ENCODE data around the gene HEXA. TPM values are rescaled to one million over a fixed set of nuclear protein-coding genes. Genes with fewer than 3 reads are reported as not detected.

Gene HEXA
- polyA plus RNA-seq, 1 donor from 2014 or later, result 105 TPM

GRCh38 chr15:72315706-72316370, 60.0 kb downstream of the HEXA start:
- Histone ChIP-seq H3K27me3 (ENCODE audit: insufficient read depth, low read depth, low read length) (peaks cover 3% of the 10 kb centered on the region), H3K79me2 (replicated peaks; ENCODE audit: insufficient read depth, low read length) (peaks cover 4% of the 10 kb centered on the region), H3K36me3 (ENCODE audit: insufficient read depth, low read length) (no peaks in the 10 kb centered on the region), H3K4me2 (ENCODE audit: low read length) (no peak overlapping the region), H3K9ac (ENCODE audit: low read length) (no peak overlapping the region), H3K9me2 (ENCODE audit: insufficient read depth, low read length) (no peaks in the 10 kb centered on the region), H4K20me1 (ENCODE audit: insufficient read depth) (no peaks in the 10 kb centered on the region), H3K4me3 (ENCODE audit: low read length) (peak overlapping the region; percentile 15), H3F3A (ENCODE audit: insufficient read depth, low read length, poor library complexity, severe bottlenecking) (no peaks in the 10 kb centered on the region), H2AFZ (ENCODE audit: low read depth, low read length) (no peak overlapping the region), H3K27ac (ENCODE audit: low read length) (no peak overlapping the region), H3K9me3 (ENCODE audit: low read length) (no peaks in the 10 kb centered on the region)
- TF ChIP-seq, protein P1, sequence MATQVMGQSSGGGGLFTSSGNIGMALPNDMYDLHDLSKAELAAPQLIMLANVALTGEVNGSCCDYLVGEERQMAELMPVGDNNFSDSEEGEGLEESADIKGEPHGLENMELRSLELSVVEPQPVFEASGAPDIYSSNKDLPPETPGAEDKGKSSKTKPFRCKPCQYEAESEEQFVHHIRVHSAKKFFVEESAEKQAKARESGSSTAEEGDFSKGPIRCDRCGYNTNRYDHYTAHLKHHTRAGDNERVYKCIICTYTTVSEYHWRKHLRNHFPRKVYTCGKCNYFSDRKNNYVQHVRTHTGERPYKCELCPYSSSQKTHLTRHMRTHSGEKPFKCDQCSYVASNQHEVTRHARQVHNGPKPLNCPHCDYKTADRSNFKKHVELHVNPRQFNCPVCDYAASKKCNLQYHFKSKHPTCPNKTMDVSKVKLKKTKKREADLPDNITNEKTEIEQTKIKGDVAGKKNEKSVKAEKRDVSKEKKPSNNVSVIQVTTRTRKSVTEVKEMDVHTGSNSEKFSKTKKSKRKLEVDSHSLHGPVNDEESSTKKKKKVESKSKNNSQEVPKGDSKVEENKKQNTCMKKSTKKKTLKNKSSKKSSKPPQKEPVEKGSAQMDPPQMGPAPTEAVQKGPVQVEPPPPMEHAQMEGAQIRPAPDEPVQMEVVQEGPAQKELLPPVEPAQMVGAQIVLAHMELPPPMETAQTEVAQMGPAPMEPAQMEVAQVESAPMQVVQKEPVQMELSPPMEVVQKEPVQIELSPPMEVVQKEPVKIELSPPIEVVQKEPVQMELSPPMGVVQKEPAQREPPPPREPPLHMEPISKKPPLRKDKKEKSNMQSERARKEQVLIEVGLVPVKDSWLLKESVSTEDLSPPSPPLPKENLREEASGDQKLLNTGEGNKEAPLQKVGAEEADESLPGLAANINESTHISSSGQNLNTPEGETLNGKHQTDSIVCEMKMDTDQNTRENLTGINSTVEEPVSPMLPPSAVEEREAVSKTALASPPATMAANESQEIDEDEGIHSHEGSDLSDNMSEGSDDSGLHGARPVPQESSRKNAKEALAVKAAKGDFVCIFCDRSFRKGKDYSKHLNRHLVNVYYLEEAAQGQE (IDR thresholded peaks at IDR 0.05; ENCODE audit: borderline replicate concordance), result no peak
- TF ChIP-seq, protein P2, sequence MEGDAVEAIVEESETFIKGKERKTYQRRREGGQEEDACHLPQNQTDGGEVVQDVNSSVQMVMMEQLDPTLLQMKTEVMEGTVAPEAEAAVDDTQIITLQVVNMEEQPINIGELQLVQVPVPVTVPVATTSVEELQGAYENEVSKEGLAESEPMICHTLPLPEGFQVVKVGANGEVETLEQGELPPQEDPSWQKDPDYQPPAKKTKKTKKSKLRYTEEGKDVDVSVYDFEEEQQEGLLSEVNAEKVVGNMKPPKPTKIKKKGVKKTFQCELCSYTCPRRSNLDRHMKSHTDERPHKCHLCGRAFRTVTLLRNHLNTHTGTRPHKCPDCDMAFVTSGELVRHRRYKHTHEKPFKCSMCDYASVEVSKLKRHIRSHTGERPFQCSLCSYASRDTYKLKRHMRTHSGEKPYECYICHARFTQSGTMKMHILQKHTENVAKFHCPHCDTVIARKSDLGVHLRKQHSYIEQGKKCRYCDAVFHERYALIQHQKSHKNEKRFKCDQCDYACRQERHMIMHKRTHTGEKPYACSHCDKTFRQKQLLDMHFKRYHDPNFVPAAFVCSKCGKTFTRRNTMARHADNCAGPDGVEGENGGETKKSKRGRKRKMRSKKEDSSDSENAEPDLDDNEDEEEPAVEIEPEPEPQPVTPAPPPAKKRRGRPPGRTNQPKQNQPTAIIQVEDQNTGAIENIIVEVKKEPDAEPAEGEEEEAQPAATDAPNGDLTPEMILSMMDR (IDR thresholded peaks at IDR 0.05; ENCODE audit: poor library complexity, severe bottlenecking), result no peak
- TF ChIP-seq TAF1 (IDR thresholded peaks at IDR 0.05; ENCODE audit: low read depth), result no peak
- no peak for TF ChIP-seq EZH2 (IDR thresholded peaks at IDR 0.05; ENCODE audit: borderline replicate concordance, insufficient read depth, low read length, poor library complexity, severe bottlenecking)
- TF ChIP-seq POLR2AphosphoS5 (IDR thresholded peaks at IDR 0.05), result no peak
- no peak for TF ChIP-seq RAD21 (conservative IDR thresholded peaks at IDR 0.05)
- TF ChIP-seq SMC3 (conservative IDR thresholded peaks at IDR 0.05; ENCODE audit: poor library complexity), result no peak
- TF ChIP-seq MXI1 (conservative IDR thresholded peaks at IDR 0.05; ENCODE audit: poor library complexity, severe bottlenecking), result no peak
- TF ChIP-seq EP300 (conservative IDR thresholded peaks at IDR 0.05; ENCODE audit: poor library complexity, severe bottlenecking), result no peak

- no peaks in the 10 kb centered on the region for H4K20me1 ChIP-seq (ENCODE audit: insufficient read depth)
- no peak overlapping the region for H3K4me3 ChIP-seq (ENCODE audit: low read length)
- no peaks in the 10 kb centered on the region for H3K36me3 ChIP-seq (ENCODE audit: insufficient read depth, low read length)
- no peak overlapping the region for H3K4me2 ChIP-seq (ENCODE audit: low read length)
- H3K9me3 ChIP-seq (ENCODE audit: low read length), result no peaks in the 10 kb centered on the region
- no peaks in the 10 kb centered on the region for H3K27me3 ChIP-seq (ENCODE audit: insufficient read depth, low read depth, low read length)
- peaks cover 4% of the 10 kb centered on the region for H3K79me2 ChIP-seq (replicated peaks; ENCODE audit: insufficient read depth, low read length)
- H3K27ac ChIP-seq (ENCODE audit: low read length), result no peak overlapping the region
- no peak overlapping the region for H3K9ac ChIP-seq (ENCODE audit: low read length)
- TF ChIP-seq POLR2AphosphoS5 (IDR thresholded peaks at IDR 0.05) (no peak), RAD21 (conservative IDR thresholded peaks at IDR 0.05) (no peak), MXI1 (conservative IDR thresholded peaks at IDR 0.05; ENCODE audit: poor library complexity, severe bottlenecking) (no peak), SMC3 (conservative IDR thresholded peaks at IDR 0.05; ENCODE audit: poor library complexity) (no peak), EZH2 (IDR thresholded peaks at IDR 0.05; ENCODE audit: borderline replicate concordance, insufficient read depth, low read length, poor library complexity, severe bottlenecking) (no peak), EP300 (conservative IDR thresholded peaks at IDR 0.05; ENCODE audit: poor library complexity, severe bottlenecking) (no peak), TAF1 (IDR thresholded peaks at IDR 0.05; ENCODE audit: low read depth) (no peak)
- TF ChIP-seq, protein P1 (IDR thresholded peaks at IDR 0.05; ENCODE audit: borderline replicate concordance), result no peak
- TF ChIP-seq, protein P2 (IDR thresholded peaks at IDR 0.05; ENCODE audit: poor library complexity, severe bottlenecking), result no peak
- no peaks in the 10 kb centered on the region for H3F3A ChIP-seq (ENCODE audit: insufficient read depth, low read length, poor library complexity, severe bottlenecking)
- no peaks in the 10 kb centered on the region for H3K9me2 ChIP-seq (ENCODE audit: insufficient read depth, low read length)
- H2AFZ ChIP-seq (ENCODE audit: low read depth, low read length), result no peak overlapping the region
Measured at GRCh38 chr15:72313881-72314280, 61.9 kb downstream of the HEXA start.

Measured in neural cell (in vitro differentiated cells).